GM19438 (cell line): ENCODE data around the gene NOL4L.

ENCODE experiments used
- ATAC-seq: cut with Tn5 transposase; IDR thresholded peaks from one replicate; pipeline ENCODE4 v1.9.1; 2021; ENCODE audit warnings: low read depth; ENCODE audit not compliant: unreplicated experiment

Gene NOL4L

DNA sequence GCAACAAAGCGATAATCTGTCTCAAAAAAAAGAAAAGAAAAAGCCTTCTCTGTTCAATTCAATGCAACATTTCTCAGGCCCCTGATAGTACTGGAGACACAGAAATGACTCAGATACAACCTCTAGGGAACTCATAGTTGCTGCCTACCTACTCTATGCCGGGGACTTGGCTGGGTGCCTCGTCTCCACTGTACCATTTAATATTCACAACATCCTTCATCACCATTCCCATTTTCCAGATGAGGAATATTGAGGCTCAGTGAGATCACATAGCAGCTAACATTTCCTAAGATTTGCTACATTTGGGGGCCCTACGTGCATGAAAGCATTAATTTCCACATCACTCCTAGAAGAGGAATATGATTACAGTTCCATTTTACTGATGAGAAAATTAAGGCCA is 7.5 kb downstream of the NOL4L start:
- no peak for ATAC-seq

DNA sequence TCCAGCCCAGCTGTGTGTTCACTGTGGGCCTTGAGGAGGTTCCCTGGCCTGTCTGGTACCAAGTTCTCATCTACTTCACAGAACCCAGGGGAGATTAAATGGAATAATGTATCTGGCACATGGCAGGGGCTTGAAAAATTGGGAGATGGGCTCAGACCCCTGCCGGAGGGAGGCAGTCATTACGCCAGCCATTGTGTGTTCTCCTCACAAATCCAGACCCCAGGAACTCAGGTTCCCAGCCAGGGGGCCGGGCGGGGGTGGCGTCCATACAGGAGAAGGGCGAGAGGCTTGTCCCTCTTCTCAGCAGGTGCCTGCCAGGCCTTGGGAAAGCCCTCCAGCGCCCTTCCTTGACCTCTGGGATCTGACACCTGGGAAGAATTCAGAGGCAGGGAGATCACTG is 8.1 kb downstream of the NOL4L start:
- no peak for ATAC-seq

- ATAC-seq = no peak
Observed at GRCh38 chr20:32576560-32576959, 8.6 kb downstream of the NOL4L start.

DNA sequence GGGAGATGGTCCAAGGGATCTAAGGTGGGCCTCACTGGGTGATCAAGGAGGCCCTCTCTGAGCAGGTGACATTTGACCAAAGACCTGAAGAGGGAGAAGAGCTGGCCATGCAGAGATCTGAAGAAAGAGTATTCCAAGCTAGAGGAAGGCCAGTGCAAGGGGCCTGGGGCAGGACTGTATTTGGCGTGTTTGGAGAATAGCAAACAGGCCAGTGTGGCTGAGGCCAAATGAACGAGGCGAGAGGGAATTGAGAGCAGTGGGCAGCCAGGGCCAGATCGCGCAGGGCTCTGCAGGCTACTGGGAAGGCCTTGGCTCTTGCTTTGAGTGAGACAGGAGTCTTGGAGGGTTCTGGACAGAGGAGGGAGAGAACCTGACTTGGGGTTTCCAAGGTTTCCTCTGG is 9.3 kb downstream of the NOL4L start:
- ATAC-seq = no peak

DNA sequence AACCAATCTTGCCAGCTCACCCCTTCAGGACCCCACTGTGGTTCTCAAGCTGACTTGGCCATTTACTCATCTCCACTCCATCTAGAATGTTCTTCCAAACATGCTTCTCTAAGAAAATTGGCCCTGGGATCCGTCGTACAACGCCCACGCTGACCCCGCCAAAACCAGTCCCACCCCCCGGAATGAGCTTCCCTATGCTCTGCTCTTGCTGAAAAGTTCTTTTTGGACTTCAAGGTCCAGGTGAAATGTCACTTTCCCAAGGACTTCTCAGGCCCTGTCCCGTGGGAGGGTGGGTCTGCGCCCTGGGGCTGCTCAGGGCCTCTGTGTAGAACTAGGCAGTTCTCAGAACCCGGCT is 9.9 kb downstream of the NOL4L start:
- no peak for ATAC-seq

- ATAC-seq = no peak
Observed at GRCh38 chr20:32574296-32575226, 10.6 kb downstream of the NOL4L start.

GRCh38 chr20:32573167-32573851 is 11.8 kb downstream of the NOL4L start:
- ATAC-seq = no peak

GRCh38 chr20:32572271-32572968 is 12.7 kb downstream of the NOL4L start:
- no peak for ATAC-seq

DNA sequence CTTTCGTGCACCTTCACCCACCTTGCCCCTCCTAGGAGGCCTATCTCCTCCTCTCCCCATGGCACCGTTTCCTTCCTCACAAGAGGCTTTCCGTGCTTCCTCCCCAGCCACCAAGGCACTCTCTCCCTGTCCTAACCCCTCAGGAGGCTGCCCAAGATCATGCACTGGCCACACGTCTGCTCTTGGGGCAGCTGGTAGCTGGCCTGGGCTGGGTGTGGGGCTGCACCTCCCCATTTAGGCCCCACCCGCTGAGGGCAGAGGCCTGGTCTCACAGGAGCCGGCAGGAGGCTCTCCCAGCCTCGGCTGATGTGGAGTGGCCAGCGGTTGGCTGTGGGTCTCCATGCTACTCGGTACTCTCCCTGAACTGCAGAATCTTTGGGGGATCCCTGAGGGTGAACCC is 13.6 kb downstream of the NOL4L start:
- ATAC-seq = no peak

DNA sequence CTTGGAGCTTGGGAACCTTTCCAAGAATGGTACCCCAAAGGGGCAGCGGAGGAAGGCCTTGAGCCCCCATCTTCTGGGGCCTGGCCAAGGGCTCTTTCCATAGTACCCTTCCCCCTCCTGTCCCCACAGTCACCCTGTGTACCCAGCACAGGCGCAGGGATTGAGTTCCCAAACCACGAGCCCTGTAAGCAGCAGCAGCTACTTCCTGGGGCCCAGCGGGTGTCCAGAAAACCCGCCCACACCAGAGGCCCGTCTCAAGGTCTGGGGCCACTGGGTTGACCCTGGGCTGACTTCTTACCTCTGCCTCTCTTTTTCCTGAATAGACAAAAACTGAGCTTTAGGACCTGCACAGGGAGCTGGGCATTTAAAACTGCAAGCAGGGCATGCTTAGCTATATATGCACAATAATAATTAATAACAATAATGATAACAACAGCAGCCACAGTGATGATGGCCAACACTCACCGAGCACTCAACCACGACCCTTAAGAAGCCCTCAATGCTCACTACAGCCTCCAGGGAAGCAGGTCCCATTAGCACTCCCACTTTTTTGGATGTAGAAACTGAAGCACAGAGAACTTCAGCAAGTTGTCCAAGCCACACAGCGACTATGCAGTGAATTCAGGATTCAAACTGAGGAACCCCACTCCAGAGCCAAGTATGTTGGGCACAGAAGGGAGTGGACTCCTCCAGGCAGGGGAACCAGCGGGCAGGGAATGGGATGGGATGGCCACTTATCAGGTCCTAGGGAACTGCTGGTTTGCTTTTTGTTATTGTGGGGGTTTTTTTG is 14.5 kb downstream of the NOL4L start:
- no peak for ATAC-seq

- no peak for ATAC-seq
Observed at GRCh38 chr20:32569380-32570305, 15.5 kb downstream of the NOL4L start.

DNA sequence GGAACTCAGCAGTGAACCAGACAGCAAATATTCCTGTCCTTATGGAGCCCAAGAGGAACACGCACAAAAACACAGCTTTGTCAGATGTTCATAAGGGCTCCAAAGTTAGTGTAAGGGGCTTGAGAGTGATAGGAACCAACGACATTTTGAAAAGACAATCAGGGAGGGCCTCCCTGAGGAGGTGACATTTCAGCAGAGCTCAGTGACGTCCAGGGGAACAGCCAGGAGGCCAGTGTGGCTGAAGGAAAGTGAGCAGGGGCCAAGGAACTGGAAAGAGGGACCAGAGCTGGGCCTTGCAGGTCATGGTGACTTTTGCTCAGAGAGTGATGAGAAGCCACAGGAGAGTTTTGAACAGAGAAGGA is 16.1 kb downstream of the NOL4L start:
- ATAC-seq = no peak

DNA sequence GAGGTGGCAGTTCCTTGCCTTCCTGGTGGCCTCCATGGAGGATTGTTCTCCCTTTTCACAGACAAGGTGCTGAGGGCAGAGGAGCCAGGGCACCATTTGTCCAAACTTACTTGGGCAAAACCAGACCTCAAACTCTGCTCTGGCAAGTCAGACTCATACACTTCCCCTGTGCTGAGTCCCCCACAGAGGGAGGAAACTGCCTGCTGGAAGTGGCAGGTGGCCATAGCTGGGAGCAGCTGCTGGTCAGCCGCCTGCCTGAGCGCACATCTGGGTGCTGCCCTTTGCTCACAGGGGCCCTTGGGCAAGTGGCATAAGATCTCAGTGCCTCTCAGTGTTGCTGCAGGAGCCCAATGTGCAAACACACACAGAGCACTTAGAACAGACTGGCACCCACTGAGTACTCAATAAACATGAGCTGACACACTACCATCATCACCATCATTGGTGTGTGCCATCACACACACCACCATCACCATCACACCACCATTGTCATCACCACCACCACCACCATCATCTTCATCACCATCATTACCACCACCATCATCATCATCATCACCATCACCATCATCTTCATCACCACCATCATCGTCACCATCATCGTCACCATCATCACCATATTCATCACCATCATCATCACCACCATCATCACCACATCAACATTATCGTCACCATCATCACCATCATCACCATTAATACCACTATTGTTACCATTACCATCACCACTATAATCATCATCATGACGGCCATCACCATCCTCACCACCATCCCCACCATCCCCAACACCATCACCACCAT is 17.6 kb downstream of the NOL4L start:
- ATAC-seq = no peak

DNA sequence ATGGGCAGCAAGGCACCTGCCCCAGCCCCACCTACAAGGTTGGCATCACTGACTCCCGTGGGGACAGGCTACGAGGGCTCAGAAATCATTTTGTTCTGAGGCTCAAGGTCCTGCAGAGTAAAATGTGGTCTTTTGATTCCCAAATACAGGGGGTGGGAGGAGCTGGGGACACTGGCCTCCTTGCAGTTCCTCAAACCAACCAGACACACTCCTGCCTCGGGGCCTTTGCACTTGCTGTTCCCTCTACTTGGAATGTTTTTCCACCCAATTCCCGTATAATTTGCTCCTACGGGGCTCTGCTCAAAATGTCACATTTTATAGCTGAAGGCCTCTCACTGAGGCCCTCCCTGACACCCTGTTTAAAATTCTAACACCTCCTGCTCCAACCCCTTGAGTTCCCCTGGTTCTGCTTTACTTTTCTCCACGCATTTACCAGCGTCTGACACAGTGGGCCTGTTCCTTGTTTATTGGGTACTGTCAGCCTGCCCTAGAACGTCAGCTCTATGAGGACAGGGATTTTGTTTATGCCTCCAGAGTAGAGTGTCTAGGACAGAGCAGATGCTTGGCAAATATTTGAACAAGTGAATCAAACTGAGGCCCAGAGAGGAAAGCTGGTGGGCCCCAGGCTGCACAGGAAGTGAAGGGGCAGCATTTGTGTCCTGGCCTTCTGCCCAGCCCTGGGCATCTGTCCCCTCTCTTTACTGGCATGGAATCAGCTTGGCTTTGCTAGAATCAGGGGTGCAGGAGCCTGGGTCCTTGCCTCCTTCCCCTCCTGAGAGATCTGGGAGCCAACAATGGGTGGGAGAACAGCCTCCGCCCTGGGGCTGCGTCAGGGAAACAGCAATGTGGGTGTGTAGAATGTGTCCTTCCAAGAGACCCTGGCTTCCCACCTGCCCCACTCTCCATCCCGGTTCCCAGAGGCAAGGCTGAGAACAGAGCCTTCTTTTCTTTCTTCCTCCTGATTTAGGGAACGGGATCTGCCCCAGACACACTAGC is 18.5 kb downstream of the NOL4L start:
- no peak for ATAC-seq

- ATAC-seq = no peak
Observed at GRCh38 chr20:32565735-32566032, 19.4 kb downstream of the NOL4L start.

DNA sequence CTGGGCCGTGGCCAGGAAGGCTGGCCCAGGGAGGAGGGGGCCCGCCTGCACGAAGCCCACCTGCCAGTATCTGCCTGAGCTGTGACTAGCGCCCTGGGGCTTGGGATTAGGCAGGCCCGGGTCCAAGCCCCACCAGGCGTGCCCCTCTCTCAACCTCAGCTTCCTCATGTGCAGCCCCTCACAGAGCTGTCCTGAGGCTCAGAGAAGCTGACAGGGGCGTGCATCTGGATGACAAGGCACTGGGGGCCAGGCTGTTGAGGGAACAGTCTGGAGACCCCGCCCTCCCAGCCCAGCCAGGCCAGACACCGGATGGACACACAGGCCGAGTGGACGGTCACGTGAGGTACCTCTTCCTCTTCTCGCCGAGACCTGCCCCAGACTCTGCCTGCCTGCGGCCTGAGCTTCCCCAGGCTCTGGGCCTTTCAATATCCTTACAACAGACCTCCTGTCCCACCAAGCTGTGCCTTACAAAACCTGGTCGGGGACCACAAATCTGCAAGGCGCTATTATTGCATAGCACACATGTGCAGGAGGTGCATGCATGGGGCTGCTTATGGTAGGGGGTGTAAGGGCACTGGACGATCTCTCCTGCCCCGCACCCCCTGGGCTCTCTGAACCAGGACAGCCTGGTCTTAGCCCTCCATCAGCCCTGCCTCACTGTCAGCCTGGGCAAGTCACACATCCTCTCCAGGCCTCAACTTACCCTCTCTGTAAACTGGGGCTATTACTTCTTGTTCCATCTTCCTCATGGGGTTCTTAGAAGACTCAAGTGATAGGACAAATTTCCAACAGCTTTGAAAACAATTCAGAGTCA is 20.0 kb downstream of the NOL4L start:
- ATAC-seq = no peak

- no peak for ATAC-seq
Observed at GRCh38 chr20:32564440-32564839, 20.7 kb downstream of the NOL4L start.
